ENCODE data around the gene SMIM9. TPM values are rescaled to one million over a fixed set of nuclear protein-coding genes. Genes with fewer than 3 reads are reported as not detected.

SMIM9 gene
- total and polyA plus RNA-seq, 4 donors = 0.28 TPM; not detected in 3

DNA sequence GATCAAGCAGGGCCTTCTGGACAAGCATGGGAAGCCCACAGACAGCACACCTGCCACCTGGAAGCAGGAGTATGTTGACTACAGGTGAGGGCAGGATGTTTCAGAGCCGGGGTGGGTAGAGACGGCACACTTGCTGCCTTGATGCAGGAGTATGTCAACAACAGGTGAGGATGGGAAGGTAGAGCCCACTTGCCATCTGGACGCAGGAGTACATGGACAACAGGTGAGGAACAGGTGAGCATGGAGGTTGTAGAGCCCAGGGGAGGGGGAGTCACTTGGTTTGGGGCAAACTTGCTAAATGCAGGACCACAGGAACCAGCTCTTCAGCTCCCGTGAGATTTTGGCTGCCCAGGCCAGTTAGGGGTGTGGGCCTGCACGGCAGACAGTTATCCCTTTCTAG is 59.8 kb downstream of the SMIM9 start:
- H3K36me3 ChIP-seq (ENCODE audit: control insufficient read depth in 4 of 4, insufficient read depth in 4 of 4, low read length in 4 of 4) = peaks cover 9 to 26% (median 19%) of the 10 kb centered on the region in 4 donors
- no peaks in the 10 kb centered on the region for H3K27me3 ChIP-seq (ENCODE audit: control insufficient read depth in 3 of 3, insufficient read depth in 3 of 3, low read length in 2 of 3)
- no peak overlapping the region for H3K27ac ChIP-seq (ENCODE audit: low read depth in 1 of 2, low read length in 1 of 2)
- TF ChIP-seq CTCF (IDR thresholded peaks at IDR 0.05; ENCODE audit: control extremely low read depth, extremely low read depth) = no peak
- ATAC-seq (ENCODE audit: insufficient read depth, low FRiP score) = no peak
- H3K9ac ChIP-seq (ENCODE audit: insufficient read depth in 1 of 2, low read length in 2 of 2) = no peak overlapping the region
- WGBS, 2 donors = 74 to 97% methylated on average over 4 to 5 of the region's 5 CpGs
- H3K4me1 ChIP-seq (ENCODE audit: control insufficient read depth in 5 of 5, insufficient read depth in 5 of 5, low read length in 5 of 5) = no peaks in the 10 kb centered on the region
- no peak overlapping the region for H3K4me3 ChIP-seq
- H3K9me3 ChIP-seq (ENCODE audit: control insufficient read depth in 4 of 4, insufficient read depth in 3 of 4, low read length in 3 of 4) = peaks cover 0 to 11% (median 0%) of the 10 kb centered on the region in 4 donors
- no peak for DNase-seq

Other genes with a start within 250 kb of the SMIM9 start
- not detected for gene CTAG1A, start 249.5 kb downstream of the SMIM9 start, total RNA-seq
- not detected for gene CTAG1A, start 249.5 kb downstream of the SMIM9 start, polyA plus RNA-seq
- not detected for gene CTAG1B, start 215.4 kb downstream of the SMIM9 start, total RNA-seq
- gene CTAG1B, start 215.4 kb downstream of the SMIM9 start, polyA plus RNA-seq = not detected
- not detected for gene CTAG2, start 181.1 kb downstream of the SMIM9 start, total RNA-seq
- gene CTAG2, start 181.1 kb downstream of the SMIM9 start, polyA plus RNA-seq = 1 to 10 TPM in 1 of 2 donors, not detected in 1; 4.9 TPM
- 10 to 100 TPM; 12.2 to 12.8 TPM for gene GAB3, start 83.6 kb downstream of the SMIM9 start, total RNA-seq
- gene GAB3, start 83.6 kb downstream of the SMIM9 start, polyA plus RNA-seq = 1 to 10 TPM; 4.4 to 8.2 TPM
- 10 to 100 TPM; 32.3 to 34.1 TPM for gene DKC1, start 71.8 kb downstream of the SMIM9 start, total RNA-seq
- 10 to 100 TPM; 24.5 to 39.6 TPM for gene DKC1, start 71.8 kb downstream of the SMIM9 start, polyA plus RNA-seq
- 10 to 100 TPM; 51.5 to 61.4 TPM for gene MPP1, start 29.2 kb downstream of the SMIM9 start, total RNA-seq
- gene MPP1, start 29.2 kb downstream of the SMIM9 start, polyA plus RNA-seq = 100 to 1,000 TPM in 1 of 2 donors, 10 to 100 TPM in 1; 18.6 to 132 TPM
- 10 to 100 TPM in 1 of 2 donors, 1 to 10 TPM in 1; 3.2 to 58.0 TPM for gene F8A1, start 51.7 kb upstream of the SMIM9 start, total RNA-seq
- 10 to 100 TPM; 23.0 to 33.9 TPM for gene F8A1, start 51.7 kb upstream of the SMIM9 start, polyA plus RNA-seq
- gene F8, start 188.1 kb upstream of the SMIM9 start, total RNA-seq = 10 to 100 TPM in 1 of 2 donors, 1 to 10 TPM in 1; 6.1 to 38.1 TPM
- gene F8, start 188.1 kb upstream of the SMIM9 start, polyA plus RNA-seq = 1 to 10 TPM; 6.1 to 9.0 TPM
- 10 to 100 TPM; 43.5 to 83.1 TPM for gene FUNDC2, start 192.2 kb upstream of the SMIM9 start, total RNA-seq
- 100 to 1,000 TPM in 1 of 2 donors, 10 to 100 TPM in 1; 89.0 to 106 TPM for gene FUNDC2, start 192.2 kb upstream of the SMIM9 start, polyA plus RNA-seq
- gene CMC4, start 236.5 kb upstream of the SMIM9 start, total RNA-seq = 1 to 10 TPM; 4.3 to 9.5 TPM
- gene CMC4, start 236.5 kb upstream of the SMIM9 start, polyA plus RNA-seq = 10 to 100 TPM in 1 of 2 donors, 1 to 10 TPM in 1; 7.3 to 15.7 TPM
- gene MTCP1, start 236.5 kb upstream of the SMIM9 start, total RNA-seq = 10 to 100 TPM; 10.7 to 16.5 TPM
- gene MTCP1, start 236.5 kb upstream of the SMIM9 start, polyA plus RNA-seq = 10 to 100 TPM in 1 of 2 donors, 1 to 10 TPM in 1; 7.6 to 60.2 TPM
- gene BRCC3, start 236.8 kb upstream of the SMIM9 start, total RNA-seq = 10 to 100 TPM; 13.7 to 17.9 TPM
- gene BRCC3, start 236.8 kb upstream of the SMIM9 start, polyA plus RNA-seq = 10 to 100 TPM in 1 of 2 donors, 1 to 10 TPM in 1; 7.9 to 13.1 TPM